IMR-90 (cell line): ENCODE measurements around the gene SLC25A21. TPM values are rescaled to one million over a fixed set of nuclear protein-coding genes. Genes with fewer than 3 reads are reported as not detected.

ENCODE experiments used
- ATAC-seq: fragments of 200-7000 bp; cut with Tn5 transposase; 2 replicates; pipeline ENCODE4 v1.9.1; 2020; ENCODE audit warnings: low read depth, mild to moderate bottlenecking, moderate library complexity
- BruUV-seq: library from RNA; stranded (reverse); fragments of 400-500 nt; replicated peaks from 2 replicates; lab custom pipeline; 2021; lab: Mats Ljungman, UMichigan
- CTCF ChIA-PET: fragments of 300-600 bp; formaldehyde crosslinking; extraction: SDS; loops from one replicate; lab custom pipeline; 2021; ENCODE audit warnings: antibody characterized with exemption; lab: Yijun Ruan, JAX
- POLR2A ChIA-PET: fragments of 300-600 bp; sonication (Branson Sonifier 250); formaldehyde crosslinking; loops from one replicate; lab custom pipeline; 2022; ENCODE audit warnings: antibody characterized with exemption; ENCODE audit not compliant: unreplicated experiment; lab: Charles Lee
- DNase-seq: peaks from one replicate; pipeline ENCODE4 v3.0.0; 2013
- H2AFZ ChIP-seq: replicated peaks from 2 replicates; pipeline ENCODE3; 2013; ENCODE audit warnings: low read length, mild to moderate bottlenecking; ENCODE audit not compliant: poor library complexity
- H2AK5ac ChIP-seq: 2 replicates; pipeline ENCODE4 v1.6.1; 2013; ENCODE audit warnings: low read depth, low read length, inconsistent platforms
- H2AK9ac ChIP-seq: replicated peaks from 2 replicates; pipeline ENCODE3; 2013; ENCODE audit warnings: mild to moderate bottlenecking, low read depth, low read length, moderate library complexity; ENCODE audit not compliant: poor library complexity
- H2BK120ac ChIP-seq: 2 replicates; pipeline ENCODE4 v1.6.1; 2013; ENCODE audit warnings: low read depth, low read length, inconsistent platforms
- H2BK15ac ChIP-seq: 3 replicates; pipeline ENCODE4 v1.6.1; 2013; ENCODE audit warnings: low read depth, low read length, inconsistent platforms
- H2BK20ac ChIP-seq: 2 replicates; pipeline ENCODE4 v1.6.1; 2013; ENCODE audit warnings: low read depth, mild to moderate bottlenecking, inconsistent platforms, low read length, moderate library complexity
- H2BK5ac ChIP-seq: 2 replicates; pipeline ENCODE4 v1.6.1; 2013; ENCODE audit warnings: mild to moderate bottlenecking, low read depth, low read length, inconsistent platforms; ENCODE audit not compliant: poor library complexity, severe bottlenecking
- H3K14ac ChIP-seq: replicated peaks from 2 replicates; pipeline ENCODE4 v1.6.1; 2013; ENCODE audit warnings: low read depth, low read length, inconsistent platforms
- H3K18ac ChIP-seq: 2 replicates; pipeline ENCODE4 v1.6.1; 2013; ENCODE audit warnings: low read depth, low read length, control low read depth
- H3K23ac ChIP-seq: 2 replicates; pipeline ENCODE4 v1.6.1; 2013; ENCODE audit warnings: low read depth, low read length, inconsistent platforms
- H3K27ac ChIP-seq: 2 replicates; pipeline ENCODE4 v1.5.1; 2013; ENCODE audit warnings: mild to moderate bottlenecking, control low read depth, low read length; ENCODE audit not compliant: insufficient read depth
- H3K27me3 ChIP-seq: 2 replicates; pipeline ENCODE4 v1.6.1; 2013; ENCODE audit warnings: low read length; ENCODE audit not compliant: control insufficient read depth, insufficient read depth
- H3K36me3 ChIP-seq: 2 replicates; pipeline ENCODE4 v1.6.1; 2013; ENCODE audit warnings: low read length, mixed read lengths; ENCODE audit not compliant: control insufficient read depth, insufficient read depth
- H3K4ac ChIP-seq: 2 replicates; pipeline ENCODE4 v1.6.1; 2013; ENCODE audit warnings: low read depth, low read length, inconsistent platforms
- H3K4me1 ChIP-seq: 2 replicates; pipeline ENCODE4 v1.6.1; 2013; ENCODE audit warnings: low read length, mixed read lengths; ENCODE audit not compliant: control insufficient read depth, insufficient read depth
- H3K4me2 ChIP-seq: 2 replicates; pipeline ENCODE4 v1.6.1; 2013; ENCODE audit warnings: low read depth, mild to moderate bottlenecking, control low read depth, low read length, moderate library complexity
- H3K4me3 ChIP-seq: 2 replicates; pipeline ENCODE4 v1.5.1; 2013; ENCODE audit warnings: low read depth, mild to moderate bottlenecking, control low read depth, low read length, moderate library complexity; ENCODE audit not compliant: insufficient read depth
- H3K56ac ChIP-seq: 2 replicates; pipeline ENCODE4 v1.6.1; 2013; ENCODE audit warnings: low read length, inconsistent platforms; ENCODE audit not compliant: insufficient read depth; ENCODE audit errors: extremely low read depth
- H3K79me1 ChIP-seq, 2 experiments: 2 replicates each; pipeline ENCODE4 v1.6.1; 2013; ENCODE audit warnings: low read length in 2 of 2, inconsistent platforms in 1 of 2, low read depth in 1 of 2
- H3K9ac ChIP-seq: 2 replicates; pipeline ENCODE4 v1.6.1; 2013; ENCODE audit warnings: low read depth, low read length, control low read depth
- H3K9me1 ChIP-seq: 2 replicates; pipeline ENCODE4 v1.6.1; 2013; ENCODE audit warnings: low read length, inconsistent platforms; ENCODE audit not compliant: insufficient read depth
- H3K9me3 ChIP-seq: 2 replicates; pipeline ENCODE4 v1.6.1; 2013; ENCODE audit warnings: low read length; ENCODE audit not compliant: control insufficient read depth, insufficient read depth
- H4K20me1 ChIP-seq: 2 replicates; pipeline ENCODE4 v1.6.1; 2013; ENCODE audit warnings: low read length, inconsistent platforms; ENCODE audit not compliant: insufficient read depth
- H4K5ac ChIP-seq: 2 replicates; pipeline ENCODE4 v1.6.1; 2013; ENCODE audit warnings: mild to moderate bottlenecking, low read depth, low read length, control low read depth
- H4K8ac ChIP-seq, 2 experiments: 2 replicates each; pipeline ENCODE4 v1.6.1; 2013; ENCODE audit warnings: low read depth in 2 of 2, low read length in 2 of 2, control low read depth in 1 of 2, inconsistent platforms in 1 of 2
- H4K91ac ChIP-seq: 2 replicates; pipeline ENCODE4 v1.6.1; 2013; ENCODE audit warnings: low read depth, low read length, inconsistent platforms; ENCODE audit not compliant: insufficient read depth
- BHLHE40 ChIP-seq: fragments of 150-350 bp; IDR thresholded peaks from 2 replicates; pipeline ENCODE4 v1.6.1; 2016; ENCODE audit warnings: mild to moderate bottlenecking, low read depth, low read length
- CEBPB ChIP-seq: IDR thresholded peaks from 2 replicates; pipeline ENCODE4 v1.6.1; 2012; ENCODE audit warnings: low read depth, low read length, improper control_type of control experiment
- CHD1 ChIP-seq: IDR thresholded peaks from 2 replicates; pipeline ENCODE4 v1.6.1; 2012; ENCODE audit warnings: low read depth, low read length, improper control_type of control experiment
- FOS ChIP-seq: fragments of 150-350 bp; IDR thresholded peaks from 2 replicates; pipeline ENCODE4 v1.6.1; 2016; ENCODE audit warnings: low read depth, low read length
- MAFK ChIP-seq: IDR thresholded peaks from 2 replicates; pipeline ENCODE4 v1.6.1; 2012; ENCODE audit warnings: low read depth, low read length, improper control_type of control experiment
- MAZ ChIP-seq: IDR thresholded peaks from 2 replicates; pipeline ENCODE4 v1.6.1; 2012; ENCODE audit warnings: low read depth, mild to moderate bottlenecking, low read length, improper control_type of control experiment, moderate library complexity, borderline replicate concordance
- MXI1 ChIP-seq: IDR thresholded peaks from 2 replicates; pipeline ENCODE4 v1.6.1; 2012; ENCODE audit warnings: low read depth, mild to moderate bottlenecking, low read length, moderate library complexity, borderline replicate concordance
- NFE2L2 ChIP-seq: fragments of 150-350 bp; IDR thresholded peaks from 2 replicates; pipeline ENCODE4 v1.6.1; 2016; ENCODE audit warnings: low read depth, mild to moderate bottlenecking, low read length
- POLR2A ChIP-seq: IDR thresholded peaks from 2 replicates; pipeline ENCODE4 v1.6.1; 2012; ENCODE audit warnings: mild to moderate bottlenecking, low read depth, low read length
- RAD21 ChIP-seq: IDR thresholded peaks from 2 replicates; pipeline ENCODE4 v1.6.1; 2012; ENCODE audit warnings: low read length, improper control_type of control experiment
- RCOR1 ChIP-seq: IDR thresholded peaks from 2 replicates; pipeline ENCODE4 v1.6.1; 2012; ENCODE audit warnings: mild to moderate bottlenecking, low read length, improper control_type of control experiment; ENCODE audit not compliant: insufficient replicate concordance
- RFX5 ChIP-seq: IDR thresholded peaks from 2 replicates; pipeline ENCODE4 v1.8.0; 2012; ENCODE audit warnings: low read depth, mild to moderate bottlenecking, low read length, moderate library complexity
- WGBS, 2 experiments: methylation state at CpG; one replicate each; pipeline versions ENCODE4 v1.1.5 to v1.1.7; 2013; ENCODE audit warnings: missing lambda C conversion rate in 2 of 2; ENCODE audit not compliant: insufficient read length in 1 of 2; ENCODE audit errors: extremely low coverage in 2 of 2; 5-methylcytosine and 5-hydroxymethylcytosine counted together
- dilution Hi-C: fragments of 300-500 bp; cut with HindIII; formaldehyde crosslinking; loops from one replicate; pipeline ENCODE4 v1.14.3; 2018; ENCODE audit warnings: low sequenced_read_pairs; ENCODE audit not compliant: unreplicated experiment
- in situ Hi-C: fragments of 300-500 bp; cut with MboI; formaldehyde crosslinking; loops from 3 replicates; pipeline ENCODE4 v1.14.3; 2019; ENCODE audit warnings: low sequenced_read_pairs, inconsistent platforms, mixed read lengths
- intact Hi-C: fragments of 100-400 bp; cut with micrococcal nuclease; formaldehyde crosslinking; loops from 2 replicates; pipeline ENCODE4 v1.10.0; 2022
- polyA plus RNA-seq, 3 experiments: library from polyadenylated mRNA; depleted of rRNA; stranded (reverse); fragments of >200 nt; gene quantifications; 2 replicates each; pipeline ENCODE4 v1.2.3, GENCODE V29; 2012; ENCODE audit warnings: low replicate concordance in 1 of 3
- total RNA-seq: library from RNA; depleted of rRNA; stranded (reverse); fragments of >200 nt; gene quantifications from 2 replicates; pipeline ENCODE4 v1.2.3, GENCODE V29; 2012
- TF ChIP-seq, protein P1 (sequence below): fragments of 150-350 bp; IDR thresholded peaks from 2 replicates; pipeline ENCODE4 v1.6.1; 2017; ENCODE audit warnings: mild to moderate bottlenecking, antibody characterized with exemption, low read length, low read depth
- TF ChIP-seq, protein P2 (sequence below): conservative IDR thresholded peaks from 2 replicates; pipeline ENCODE4 v1.5.1; 2012; ENCODE audit warnings: mild to moderate bottlenecking, low read depth, low read length, improper control_type of control experiment

Gene SLC25A21
- total and polyA plus RNA-seq, 2 of the 4 experiments (the other 2 are of a cell fraction) = 0.62 to 0.90 TPM

DNA sequence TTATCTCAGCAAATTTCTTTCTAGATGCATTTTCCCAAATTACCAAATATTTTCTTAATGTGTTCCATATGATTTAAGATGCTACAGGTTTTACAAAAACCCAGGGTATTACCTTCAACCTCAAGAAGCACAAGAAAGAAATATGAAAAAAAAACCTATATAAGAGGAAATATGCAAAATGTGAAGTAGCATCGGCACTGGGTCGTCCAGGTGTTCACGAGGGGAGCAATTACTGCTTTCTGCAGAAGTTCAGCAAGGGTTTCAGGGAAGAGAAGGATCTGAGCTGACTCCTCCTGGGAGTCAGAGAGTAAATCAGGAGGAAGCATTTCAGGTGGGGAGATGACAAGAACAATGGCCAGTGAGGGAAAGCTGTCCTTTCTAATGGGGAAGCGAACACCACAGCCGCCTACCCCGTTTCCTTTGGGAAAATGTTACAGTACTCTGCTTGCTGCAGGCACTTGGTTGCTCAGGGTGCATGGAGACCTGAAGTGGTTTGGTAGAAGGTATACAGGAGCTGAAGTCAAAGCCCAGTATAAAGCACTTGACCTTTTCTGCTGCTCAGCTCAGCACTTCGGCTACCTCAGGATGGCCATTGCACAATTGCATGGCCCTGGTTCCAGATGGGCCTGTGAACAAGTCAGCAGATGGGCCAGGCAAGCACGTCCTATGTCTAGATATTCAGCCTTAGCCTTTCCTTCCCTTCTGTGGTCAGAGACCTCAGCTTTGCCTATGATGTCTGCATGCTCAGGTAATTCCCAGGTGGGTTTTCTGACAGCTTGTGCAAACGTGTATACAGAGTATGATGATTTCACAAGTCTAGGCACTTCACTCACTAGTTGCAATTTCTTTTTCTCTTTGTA lies 355.1 kb downstream of the SLC25A21 start (continued):
- TF ChIP-seq MAZ = no peak

DNA sequence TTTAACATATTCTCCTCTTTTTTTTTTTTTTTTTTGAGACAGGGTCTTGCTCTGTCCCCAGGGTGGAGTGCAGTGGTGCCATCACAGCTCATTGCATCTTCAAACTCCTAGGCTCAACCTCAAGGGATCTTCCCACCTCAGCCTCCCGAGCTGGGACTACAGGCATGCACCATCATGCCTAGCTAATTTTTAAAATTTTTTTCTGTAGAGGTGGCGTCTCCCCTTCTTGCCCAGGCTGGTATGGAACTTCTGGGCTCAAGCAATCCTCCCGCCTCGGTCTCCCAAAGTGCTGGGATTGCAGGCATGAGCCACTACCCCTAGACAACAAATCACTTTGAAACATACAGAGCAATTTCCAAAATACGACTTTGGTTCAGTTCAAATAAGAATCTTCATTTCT lies 355.9 kb downstream of the SLC25A21 start:
- ATAC-seq (no peak), DNase-seq (no peak)
- no peaks in the 10 kb centered on the region for H3K9me1 ChIP-seq
- no peak overlapping the region for H3K18ac ChIP-seq
- H2AK9ac ChIP-seq = no peak overlapping the region
- no peak overlapping the region for H2BK15ac ChIP-seq
- no peaks in the 10 kb centered on the region for H3K9me3 ChIP-seq
- no peak overlapping the region for H4K91ac ChIP-seq
- no peak overlapping the region for H3K23ac ChIP-seq
- H3K79me1 ChIP-seq = no peaks in the 10 kb centered on the region
- no peaks in the 10 kb centered on the region for H3K4me1 ChIP-seq
- in situ Hi-C loops = no loop called here
- no peak overlapping the region for H3K27ac ChIP-seq
- no peak overlapping the region for H4K8ac ChIP-seq
- H2BK120ac ChIP-seq = no peak overlapping the region
- H2AK5ac ChIP-seq = no peak overlapping the region
- dilution Hi-C loops = no loop called here
- no peaks in the 10 kb centered on the region for H3K36me3 ChIP-seq
- no peak overlapping the region for H3K56ac ChIP-seq
- no peak overlapping the region for H3K4ac ChIP-seq
- H4K5ac ChIP-seq = no peak overlapping the region
- no peaks in the 10 kb centered on the region for H4K20me1 ChIP-seq
- no peak overlapping the region for H3K9ac ChIP-seq
- no peak overlapping the region for H3K14ac ChIP-seq
- WGBS, 2 experiments = no CpG with 5 or more reads among the region's 5 CpGs
- intact Hi-C loops = no loop called here
- CTCF ChIA-PET = no interaction called here
- no peak overlapping the region for H2BK20ac ChIP-seq
- no peak overlapping the region for H2AFZ ChIP-seq
- no peak overlapping the region for H3K4me3 ChIP-seq
- POLR2A ChIA-PET = no interaction called here
- BruUV-seq = no TSS peak
- H3K27me3 ChIP-seq = no peaks in the 10 kb centered on the region
- TF ChIP-seq, protein P1, sequence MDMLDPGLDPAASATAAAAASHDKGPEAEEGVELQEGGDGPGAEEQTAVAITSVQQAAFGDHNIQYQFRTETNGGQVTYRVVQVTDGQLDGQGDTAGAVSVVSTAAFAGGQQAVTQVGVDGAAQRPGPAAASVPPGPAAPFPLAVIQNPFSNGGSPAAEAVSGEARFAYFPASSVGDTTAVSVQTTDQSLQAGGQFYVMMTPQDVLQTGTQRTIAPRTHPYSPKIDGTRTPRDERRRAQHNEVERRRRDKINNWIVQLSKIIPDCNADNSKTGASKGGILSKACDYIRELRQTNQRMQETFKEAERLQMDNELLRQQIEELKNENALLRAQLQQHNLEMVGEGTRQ = no peak
- no peak for TF ChIP-seq CEBPB
- TF ChIP-seq MXI1 = no peak
- TF ChIP-seq RAD21 = no peak
- no peak for TF ChIP-seq POLR2A
- TF ChIP-seq CHD1 = no peak
- TF ChIP-seq MAFK = no peak
- no peak for TF ChIP-seq FOS
- no peak for TF ChIP-seq RFX5
- TF ChIP-seq, protein P2, sequence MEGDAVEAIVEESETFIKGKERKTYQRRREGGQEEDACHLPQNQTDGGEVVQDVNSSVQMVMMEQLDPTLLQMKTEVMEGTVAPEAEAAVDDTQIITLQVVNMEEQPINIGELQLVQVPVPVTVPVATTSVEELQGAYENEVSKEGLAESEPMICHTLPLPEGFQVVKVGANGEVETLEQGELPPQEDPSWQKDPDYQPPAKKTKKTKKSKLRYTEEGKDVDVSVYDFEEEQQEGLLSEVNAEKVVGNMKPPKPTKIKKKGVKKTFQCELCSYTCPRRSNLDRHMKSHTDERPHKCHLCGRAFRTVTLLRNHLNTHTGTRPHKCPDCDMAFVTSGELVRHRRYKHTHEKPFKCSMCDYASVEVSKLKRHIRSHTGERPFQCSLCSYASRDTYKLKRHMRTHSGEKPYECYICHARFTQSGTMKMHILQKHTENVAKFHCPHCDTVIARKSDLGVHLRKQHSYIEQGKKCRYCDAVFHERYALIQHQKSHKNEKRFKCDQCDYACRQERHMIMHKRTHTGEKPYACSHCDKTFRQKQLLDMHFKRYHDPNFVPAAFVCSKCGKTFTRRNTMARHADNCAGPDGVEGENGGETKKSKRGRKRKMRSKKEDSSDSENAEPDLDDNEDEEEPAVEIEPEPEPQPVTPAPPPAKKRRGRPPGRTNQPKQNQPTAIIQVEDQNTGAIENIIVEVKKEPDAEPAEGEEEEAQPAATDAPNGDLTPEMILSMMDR = no peak
- no peak for TF ChIP-seq BHLHE40
- no peak for TF ChIP-seq MAZ
- TF ChIP-seq RCOR1 = no peak
- no peak for TF ChIP-seq NFE2L2
- no peak overlapping the region for H2BK5ac ChIP-seq
- H3K4me2 ChIP-seq = no peak overlapping the region
